Tracheal epithelial cell (primary cell): ENCODE measurements around the gene CST11. TPM values are rescaled to one million over a fixed set of nuclear protein-coding genes. Genes with fewer than 3 reads are reported as not detected.

Source experiments
- total RNA-seq: library from RNA; depleted of rRNA; stranded (reverse); fragments of >200 nt; gene quantifications from 2 replicates; pipeline ENCODE4 v1.2.1, GENCODE V29; 2014

The CST11 gene, protein sequence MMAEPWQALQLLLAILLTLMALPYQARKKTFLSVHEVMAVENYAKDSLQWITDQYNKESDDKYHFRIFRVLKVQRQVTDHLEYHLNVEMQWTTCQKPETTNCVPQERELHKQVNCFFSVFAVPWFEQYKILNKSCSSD
- total RNA-seq = not detected in 2 replicates

GRCh38 chr20:23452776-23453175, at the start of gene CST11:
TSS of gene CST11 (minus strand) at chr20:23452876. CDS start at chr20:23452811, 65 bp downstream.

GRCh38 chr20:23490817-23491216, 38.1 kb upstream of the CST11 start, which contains the start of gene CST8:
TSS of gene CST8 (plus strand) at chr20:23491117. CDS start at chr20:23491668, 551 bp downstream.

GRCh38 chr20:23420943-23421931, 31.4 kb downstream of the CST11 start, which contains the start of gene NAPB:
TSS of gene NAPB (minus strand) at chr20:23421488. CDS start at chr20:23421402, 86 bp downstream.

Other genes with a start within 250 kb of the CST11 start
- 48.7 and 61.8 TPM in 2 replicates for gene NXT1, start 102.1 kb downstream of the CST11 start, total RNA-seq
- 14.1 and 15.2 TPM in 2 replicates for gene GZF1, start 90.7 kb downstream of the CST11 start, total RNA-seq
- 5.1 and 6.4 TPM in 2 replicates for gene NAPB, start 31.4 kb downstream of the CST11 start, total RNA-seq
- not detected in 2 replicates for gene CSTL1, start 13.2 kb downstream of the CST11 start, total RNA-seq
- gene CST8, start 38.2 kb upstream of the CST11 start, total RNA-seq = not detected in 2 replicates
- not detected in 2 replicates for gene CST9L, start 115.6 kb upstream of the CST11 start, total RNA-seq
- not detected in 2 replicates for gene CST9, start 153.0 kb upstream of the CST11 start, total RNA-seq
- 209 and 213 TPM in 2 replicates for gene CST3, start 185.1 kb upstream of the CST11 start, total RNA-seq
- gene CST4, start 236.2 kb upstream of the CST11 start, total RNA-seq = not detected in 2 replicates